GM19468 (cell line): ENCODE data around the gene FOCAD.

Experiments used
- ATAC-seq: cut with Tn5 transposase; IDR thresholded peaks from one replicate; pipeline ENCODE4 v1.9.1; 2021; ENCODE audit warnings: mild to moderate bottlenecking, moderate library complexity, moderate number of reproducible peaks; ENCODE audit not compliant: unreplicated experiment; ENCODE audit errors: extremely low read depth

FOCAD gene

GRCh38 chr9:20994486-20994885, 310.4 kb downstream of the FOCAD start:
- no peak for ATAC-seq

GRCh38 chr9:20995616-20996015, 311.6 kb downstream of the FOCAD start:
- ATAC-seq, result no peak

- no peak for ATAC-seq
Observed at GRCh38 chr9:20996809-20997208, 312.8 kb downstream of the FOCAD start.

DNA sequence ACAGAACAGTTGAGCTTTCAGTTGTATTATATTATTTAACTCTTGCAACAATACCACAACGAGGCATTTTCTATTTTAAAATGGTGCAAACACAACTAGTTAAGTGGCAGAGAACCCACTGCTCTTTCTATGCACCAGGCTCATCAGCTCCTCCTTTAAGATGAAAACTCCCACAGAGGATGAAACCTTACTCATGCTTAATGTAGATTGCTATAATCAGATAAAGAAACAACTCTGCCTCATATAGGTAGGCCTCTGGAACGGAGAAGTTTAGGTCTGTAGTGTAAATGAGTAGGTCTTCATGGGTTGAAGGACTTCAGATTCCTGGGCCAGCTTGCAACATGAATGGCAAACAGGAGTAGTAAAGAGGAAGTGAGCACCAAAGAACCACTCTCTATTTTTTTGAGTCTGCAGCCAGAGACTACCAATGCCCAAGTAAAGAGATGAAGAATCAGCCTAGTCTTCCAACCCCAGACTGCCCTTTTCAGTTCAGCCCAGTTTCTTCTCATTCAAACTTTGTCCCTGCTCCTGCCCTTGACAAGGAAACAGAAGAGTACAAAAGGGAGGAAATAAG, 313.5 kb downstream of the FOCAD start:
- peak; percentile 81 for ATAC-seq

- no peak for ATAC-seq
Observed at GRCh38 chr9:21001581-21001980, 317.5 kb downstream of the FOCAD start.

DNA sequence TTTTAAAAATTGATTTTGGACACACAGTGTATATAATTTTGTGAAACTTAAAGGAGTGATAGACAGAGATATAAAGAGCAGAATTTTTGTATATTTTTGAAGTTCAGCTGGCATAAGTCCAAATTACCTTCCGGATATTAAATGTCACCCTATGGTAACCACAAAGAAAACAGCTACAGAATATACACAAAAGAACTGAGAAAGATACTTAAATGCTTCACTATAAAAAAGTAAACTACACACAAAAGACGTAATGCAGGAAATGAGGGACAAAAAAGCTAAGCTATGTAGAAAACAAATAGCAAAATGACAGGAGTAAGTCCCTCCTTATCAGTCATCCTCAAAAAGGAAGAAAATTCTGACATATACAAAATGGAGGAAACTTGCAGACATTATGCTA, 318.0 kb downstream of the FOCAD start:
- ATAC-seq, result no peak

GRCh38 chr9:21015129-21015815, 331.2 kb downstream of the FOCAD start:
- no peak for ATAC-seq

DNA sequence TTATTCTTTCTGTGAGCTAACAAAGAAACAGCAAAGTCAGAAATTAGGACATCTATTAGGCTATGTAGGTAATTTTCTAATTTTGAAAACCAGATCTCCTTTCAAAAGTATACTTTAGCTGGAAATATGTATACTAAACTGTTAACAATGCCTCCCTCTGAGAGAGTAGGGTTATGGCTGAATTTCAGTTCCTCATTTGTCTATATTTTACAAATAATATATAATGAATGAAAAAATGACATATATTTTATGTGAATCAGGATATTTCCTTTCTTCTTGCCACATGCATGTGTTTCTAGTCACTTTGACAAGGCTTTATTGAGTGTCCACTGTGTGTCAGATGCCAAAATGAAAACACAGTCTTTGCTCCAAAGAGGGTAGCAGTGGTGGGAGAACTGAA, 331.9 kb downstream of the FOCAD start:
- no peak for ATAC-seq

GRCh38 chr9:21016701-21017491, 332.8 kb downstream of the FOCAD start:
- ATAC-seq, result no peak

GRCh38 chr9:21018177-21018576, 334.1 kb downstream of the FOCAD start:
- no peak for ATAC-seq

- ATAC-seq, result no peak
Observed at GRCh38 chr9:21023861-21024260, 339.8 kb downstream of the FOCAD start.

DNA sequence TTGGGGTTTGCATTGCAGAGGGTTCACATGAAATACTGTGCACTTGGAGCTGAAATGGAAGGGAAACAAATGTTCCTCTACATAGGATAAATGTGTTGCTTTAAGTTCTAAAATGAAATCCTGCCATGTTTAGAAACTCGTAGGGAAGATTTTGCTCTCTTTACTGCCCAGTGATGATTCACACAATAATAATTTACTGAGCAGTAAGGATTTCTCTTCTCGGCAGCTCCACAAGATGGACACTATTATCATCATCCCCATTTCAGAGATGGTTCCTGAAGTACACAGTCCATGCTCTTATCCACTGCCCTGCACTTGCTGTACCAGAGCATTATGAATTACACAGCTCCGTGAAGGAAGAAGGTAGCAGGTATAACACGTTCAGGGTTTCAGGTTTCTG, 343.2 kb downstream of the FOCAD start:
- ATAC-seq, result no peak

DNA sequence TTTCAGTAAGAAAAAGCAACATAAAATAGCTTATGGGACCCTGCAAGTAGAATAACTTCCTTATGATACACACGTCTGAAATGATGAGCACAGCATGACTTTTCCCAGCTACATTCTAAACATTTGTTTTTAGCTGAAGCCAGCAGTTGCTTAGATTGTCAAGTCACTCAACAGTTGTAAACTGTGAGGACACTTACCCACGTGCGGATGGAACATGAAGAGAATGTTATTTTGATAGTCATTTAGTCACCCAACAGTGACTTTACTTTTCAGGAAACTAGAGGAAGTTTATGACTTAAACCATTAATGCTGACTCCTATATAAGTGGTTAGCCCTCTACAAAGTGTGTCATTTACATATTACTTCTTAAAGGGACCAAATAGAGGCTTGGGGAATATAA, 344.4 kb downstream of the FOCAD start:
- ATAC-seq, result no peak

DNA sequence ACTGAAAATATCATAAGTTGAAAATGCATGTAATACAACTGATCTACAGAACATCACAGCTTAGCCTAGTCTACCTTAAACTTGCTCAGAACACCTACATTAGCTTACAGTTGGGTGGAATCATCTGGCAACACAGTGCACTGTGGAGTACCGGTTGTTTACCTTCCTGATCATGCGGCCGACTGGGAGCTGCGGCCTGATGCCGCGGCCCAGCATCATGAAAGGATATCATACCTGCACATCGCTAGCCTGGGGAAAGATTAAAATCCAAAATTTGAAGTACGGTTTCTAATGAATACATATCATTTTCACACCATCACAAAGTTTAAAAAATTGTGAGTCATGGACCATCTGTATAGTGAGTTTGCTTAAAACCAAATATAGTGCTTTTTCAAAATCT, 345.6 kb downstream of the FOCAD start:
- ATAC-seq, result no peak

DNA sequence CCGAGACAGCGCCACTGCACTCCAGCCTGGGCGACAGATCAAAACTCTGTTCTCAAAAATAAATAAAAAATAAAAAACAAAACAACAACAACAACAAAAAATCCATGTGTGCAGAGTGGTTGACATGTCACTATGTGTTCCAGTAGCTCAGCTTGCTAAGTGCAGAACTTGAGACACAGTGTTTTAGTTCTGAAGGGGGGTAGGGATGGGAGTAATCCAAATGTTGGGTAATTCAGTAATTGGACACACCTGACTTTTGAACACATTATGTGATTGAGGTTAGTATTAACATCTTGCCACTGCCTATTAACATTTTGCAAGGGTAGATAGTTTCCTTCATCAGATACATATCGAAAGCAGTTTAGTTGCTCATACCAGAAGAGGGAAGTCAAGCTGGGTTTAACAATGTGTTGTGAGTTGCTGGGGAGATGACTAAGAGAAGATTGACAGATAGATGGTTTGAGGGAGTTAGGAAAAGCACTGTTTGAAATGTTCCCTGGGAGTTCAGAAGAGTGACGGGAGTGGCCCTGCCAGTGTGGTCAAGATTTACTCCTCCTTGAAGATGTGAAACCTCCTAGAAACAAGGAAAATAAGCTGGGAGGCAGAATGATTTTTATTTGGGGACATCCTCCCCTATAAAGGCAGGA, 346.5 kb downstream of the FOCAD start:
- peak; percentile 81 for ATAC-seq

DNA sequence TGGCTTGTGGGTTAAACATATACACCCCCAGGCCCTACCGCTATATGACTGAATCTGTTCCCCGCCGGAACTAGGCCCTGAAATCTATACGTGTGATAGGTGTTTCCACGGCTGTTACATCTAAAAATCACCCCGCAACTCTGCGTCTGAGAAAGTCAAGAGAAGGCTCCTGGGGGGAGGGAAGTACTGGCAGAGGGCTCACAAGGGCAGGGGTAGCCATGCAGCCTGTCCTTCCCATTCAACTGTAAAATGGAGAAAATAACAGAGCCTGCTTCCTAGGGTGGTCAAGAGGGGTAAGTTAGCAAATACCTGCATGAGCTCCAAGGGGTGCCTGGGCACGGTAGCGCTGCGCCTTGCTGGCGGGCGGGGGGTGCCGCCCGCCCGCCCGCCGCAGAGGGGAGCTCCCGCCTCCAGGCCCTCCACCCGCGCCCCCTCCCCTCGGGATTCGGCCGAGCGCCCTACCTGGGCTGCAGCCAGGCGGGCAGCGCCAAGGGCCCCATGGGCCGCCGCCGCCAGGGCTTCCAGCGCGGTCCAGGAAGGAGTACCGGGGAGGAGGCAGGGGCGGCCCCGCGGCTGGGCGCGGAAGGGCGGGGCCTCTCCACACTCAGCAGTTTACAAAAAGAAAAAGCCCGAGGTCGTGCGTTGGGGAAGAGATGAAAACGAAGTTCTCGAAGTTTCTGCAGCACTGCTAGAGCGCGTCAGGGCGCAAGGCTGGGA, 347.2 kb downstream of the FOCAD start, which contains the start of gene HACD4:
Gene HACD4 (minus strand): TSS at position 550 of the 717 bp plus-strand sequence. CDS start 50 bp downstream, at position 500.
- peak; percentile 41 for ATAC-seq

DNA sequence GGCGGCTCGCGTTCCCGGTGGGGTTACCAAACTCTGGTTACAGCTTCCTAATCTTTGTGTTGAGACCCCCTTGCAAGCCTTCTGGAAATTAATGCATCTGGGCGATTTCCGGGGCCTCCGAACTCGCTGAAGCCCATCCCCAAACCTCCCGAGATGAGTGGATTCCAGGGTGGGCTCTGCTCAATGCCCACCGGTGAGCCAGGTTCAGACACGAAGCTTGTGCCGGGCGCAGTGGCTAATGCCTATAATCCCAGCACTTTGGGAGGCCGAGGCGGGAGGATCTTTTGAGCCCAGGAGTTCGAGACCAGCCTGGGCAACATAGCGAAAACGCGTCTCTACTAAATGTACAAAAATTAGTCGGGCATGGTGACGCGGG, 347.7 kb downstream of the FOCAD start:
- no peak for ATAC-seq

DNA sequence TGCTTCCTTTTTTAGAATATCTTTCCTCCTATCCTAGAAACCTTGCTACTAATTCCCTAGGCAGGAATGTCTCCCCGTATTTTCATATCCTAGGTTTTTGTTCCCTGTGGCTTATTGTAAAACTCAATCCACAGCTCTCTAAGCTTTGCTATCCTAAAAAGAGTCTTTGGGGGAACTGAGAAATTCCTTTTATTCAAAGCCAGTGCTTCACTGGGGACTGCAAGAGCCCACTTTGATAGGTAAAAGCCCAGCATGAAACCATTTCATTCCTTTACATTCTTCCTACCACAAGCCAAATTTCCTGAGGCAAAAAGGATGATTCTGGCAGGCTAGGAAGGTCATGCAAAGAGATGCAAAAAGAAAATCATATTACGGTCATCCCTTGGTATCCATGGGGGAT, 353.2 kb downstream of the FOCAD start:
- ATAC-seq, result no peak

DNA sequence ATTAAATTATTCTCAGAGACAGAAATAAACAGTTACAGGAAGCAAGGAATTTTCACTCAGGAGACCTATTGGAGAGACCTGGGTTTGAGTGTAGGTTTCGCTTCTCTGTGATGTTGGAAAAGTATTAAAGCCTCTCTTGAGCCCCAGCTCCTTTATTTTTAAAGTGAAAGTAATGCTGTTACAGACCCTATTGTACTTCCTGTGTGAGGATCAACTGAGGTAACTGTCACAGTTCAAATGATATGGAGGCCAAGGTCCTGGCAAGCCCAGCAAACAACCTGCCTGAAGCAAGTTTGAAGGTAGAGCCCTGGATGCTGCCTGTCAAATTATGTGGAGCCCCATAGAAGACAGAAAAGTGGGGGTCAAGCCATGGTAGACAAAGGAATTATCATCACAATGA, 355.2 kb downstream of the FOCAD start:
- no peak for ATAC-seq

DNA sequence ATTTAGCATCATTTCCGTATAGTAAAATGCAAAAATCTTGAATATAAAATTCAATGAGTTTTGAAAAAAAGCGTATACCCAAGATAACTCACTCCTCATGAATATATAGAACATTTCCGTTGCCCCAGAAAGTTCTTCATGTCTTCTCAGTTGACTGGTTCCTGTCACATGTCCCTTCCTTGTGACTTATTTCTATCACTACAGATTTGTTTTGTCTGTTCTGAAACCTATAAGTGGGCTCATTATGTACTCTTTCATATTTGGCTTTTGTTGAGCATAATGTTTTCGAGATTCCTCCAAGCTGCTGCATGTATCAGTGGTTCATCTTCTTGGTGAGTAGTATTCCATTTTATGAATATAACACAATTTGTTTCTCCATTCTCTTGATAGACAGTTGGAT, 358.4 kb downstream of the FOCAD start:
- ATAC-seq, result peak; percentile 28
